Naive thymus-derived CD4-positive, alpha-beta T cell (primary cell): ENCODE results near the gene PCK2. TPM values are rescaled to one million over a fixed set of nuclear protein-coding genes. Genes with fewer than 3 reads are reported as not detected.

ENCODE experiments used
- ATAC-seq: fragments of 150-1000 bp; cut with Tn5 transposase; 2 replicates; pipeline ENCODE4 v1.10.0; 2021; ENCODE audit warnings: mild to moderate bottlenecking, moderate library complexity
- CTCF ChIA-PET: fragments of 350-600 bp; sonication (Branson Sonifier 250); formaldehyde crosslinking; loops from one replicate; lab custom pipeline; 2021; ENCODE audit warnings: antibody characterized with exemption; lab: Charles Lee
- POLR2A ChIA-PET: fragments of 350-600 bp; sonication (Branson Sonifier 250); formaldehyde crosslinking; loops from one replicate; lab custom pipeline; 2021; ENCODE audit warnings: antibody characterized with exemption, inconsistent platforms; lab: Charles Lee
- DNase-seq, 9 donors: peaks; one replicate each; pipeline versions ENCODE4 v3.0.0 to v3.0.0-alpha.2; 2020 to 2022; ENCODE audit warnings: mixed read lengths in 1 of 9
- H3K27ac ChIP-seq: one replicate; pipeline ENCODE4 v1.7.0; 2013; ENCODE audit warnings: mild to moderate bottlenecking, low read depth, low read length, moderate library complexity
- H3K27me3 ChIP-seq, 2 donors: one replicate each; pipeline ENCODE4 v1.7.0; 2013; ENCODE audit warnings: low read length in 2 of 2, mild to moderate bottlenecking in 2 of 2, moderate library complexity in 2 of 2; ENCODE audit not compliant: control insufficient read depth in 2 of 2, insufficient read depth in 2 of 2
- H3K36me3 ChIP-seq, 3 experiments: 1 replicate in 2 of 3; 2 replicates in 1 of 3; pipeline ENCODE4 v1.7.0; 2013; ENCODE audit warnings: low read length in 3 of 3, mild to moderate bottlenecking in 3 of 3, moderate library complexity in 1 of 3; ENCODE audit not compliant: insufficient read depth in 3 of 3, control insufficient read depth in 2 of 3
- H3K4me1 ChIP-seq, 2 donors: one replicate each; pipeline ENCODE4 v1.7.0; 2013; ENCODE audit warnings: low read length in 2 of 2, mild to moderate bottlenecking in 2 of 2, moderate library complexity in 1 of 2; ENCODE audit not compliant: control insufficient read depth in 2 of 2, insufficient read depth in 2 of 2
- H3K4me3 ChIP-seq: 2 replicates; pipeline ENCODE4 v1.7.0; 2013; ENCODE audit warnings: mild to moderate bottlenecking, low read length
- H3K9me3 ChIP-seq, 3 experiments: 1 replicate in 2 of 3; 2 replicates in 1 of 3; pipeline ENCODE4 v1.7.0; 2013; ENCODE audit warnings: low read length in 3 of 3; ENCODE audit not compliant: control insufficient read depth in 2 of 3
- H3K27ac Mint-ChIP-seq, 9 donors: one replicate each; pipeline ENCODE4 v1.8.0; 2020 to 2022; ENCODE audit warnings: mixed read lengths in 9 of 9, mild to moderate bottlenecking in 8 of 9, moderate library complexity in 5 of 9, inconsistent platforms in 2 of 9
- H3K27me3 Mint-ChIP-seq, 5 donors: one replicate each; pipeline ENCODE4 v1.8.0; 2021 to 2022; ENCODE audit warnings: mixed read lengths in 5 of 5, mild to moderate bottlenecking in 1 of 5
- H3K36me3 Mint-ChIP-seq, 5 donors: one replicate each; pipeline ENCODE4 v1.8.0; 2020 to 2022; ENCODE audit warnings: mixed read lengths in 5 of 5, mild to moderate bottlenecking in 3 of 5, inconsistent platforms in 1 of 5
- H3K4me1 Mint-ChIP-seq, 7 donors: one replicate each; pipeline ENCODE4 v1.8.0; 2020 to 2022; ENCODE audit warnings: mixed read lengths in 7 of 7, mild to moderate bottlenecking in 3 of 7, inconsistent platforms in 1 of 7
- H3K4me3 Mint-ChIP-seq, 10 donors: one replicate each; pipeline ENCODE4 v1.8.0; 2020 to 2022; ENCODE audit warnings: mild to moderate bottlenecking in 10 of 10, mixed read lengths in 10 of 10, moderate library complexity in 6 of 10, inconsistent platforms in 2 of 10
- H3K9me3 Mint-ChIP-seq, 11 donors: one replicate each; pipeline ENCODE4 v1.8.0; 2020 to 2022; ENCODE audit warnings: mixed read lengths in 11 of 11, mild to moderate bottlenecking in 4 of 11, inconsistent platforms in 1 of 11, moderate library complexity in 1 of 11
- intact Hi-C, 2 donors: fragments of 100-400 bp; cut with micrococcal nuclease; formaldehyde crosslinking; loops; one replicate each; pipeline ENCODE4 v1.15.1; 2023
- polyA plus RNA-seq, 2 donors: library from polyadenylated mRNA; unstranded; fragments of 300-500 nt; fragmentation: Illumina TruSeq; gene quantifications; one replicate each; pipeline ENCODE4 v1.2.3, GENCODE V29; 2021
- total RNA-seq, 6 experiments: library from RNA in 5 of 6; stranded (reverse) in 5 of 6; gene quantifications; 1 replicate in 5 of 6; 2 replicates in 1 of 6; pipeline ENCODE4 v1.2.3 and lab custom pipeline; 2021 to 2026

The PCK2 gene
- total and polyA plus RNA-seq, 7 experiments from 2014 or later = 7.2 to 56.2 (median 14.4) TPM

GRCh38 chr14:24083462-24083861, 10.6 kb upstream of the PCK2 start:
- POLR2A ChIA-PET = interaction anchor here (1.2 to 5.1 kb wide), 5 partner anchors 9 to 130 kb away, joined by 3 to 80 read pairs (median 42); partner anchors contain the start of genes CHMP4A, DCAF11, NRL and PCK2
- no peaks in the 10 kb centered on the region for H3K36me3 ChIP-seq
- Mint-ChIP-seq H3K27me3 (peaks cover 0 to 20% (median 0%) of the 10 kb centered on the region in 5 donors), H3K36me3 (no peaks in the 10 kb centered on the region), H3K4me3 (peak overlapping the region in 1 of 10 donors; percentile 4), H3K9me3 (no peaks in the 10 kb centered on the region), H3K27ac (peak overlapping the region in 6 of 9 donors; percentile 0 to 70 (median 41)), H3K4me1 (peaks cover 16 to 20% (median 17%) of the 10 kb centered on the region in 7 donors)
- DNase-seq (no peak), ATAC-seq (no peak)
- CTCF ChIA-PET = interaction anchor here (4.8 to 6.2 kb wide), 2 partner anchors 8 to 25 kb away, joined by 43 to 49 read pairs; no protein-coding TSS in a partner anchor
- no peak overlapping the region for H3K27ac ChIP-seq
- H3K4me3 ChIP-seq = no peak overlapping the region
- H3K27me3 ChIP-seq = no peaks in the 10 kb centered on the region
- H3K9me3 ChIP-seq = no peaks in the 10 kb centered on the region
- peaks cover 7 to 14% of the 10 kb centered on the region in 2 donors for H3K4me1 ChIP-seq
- intact Hi-C loops = no loop called here

- H3K27ac Mint-ChIP-seq = peak overlapping the region in 3 of 9 donors; percentile 54 to 90 (median 60)
- DNase-seq (no peak), ATAC-seq (no peak)
- intact Hi-C loops = no loop called here
- H3K4me1 Mint-ChIP-seq = peaks cover 14 to 20% (median 17%) of the 10 kb centered on the region in 7 donors
- H3K36me3 Mint-ChIP-seq = no peaks in the 10 kb centered on the region
- Histone ChIP-seq H3K9me3 (no peaks in the 10 kb centered on the region), H3K27me3 (no peaks in the 10 kb centered on the region), H3K36me3 (no peaks in the 10 kb centered on the region), H3K4me1 (peaks cover 7 to 14% of the 10 kb centered on the region in 2 donors), H3K4me3 (no peak overlapping the region), H3K27ac (no peak overlapping the region)
- H3K9me3 Mint-ChIP-seq = no peaks in the 10 kb centered on the region
- peaks cover 0 to 15% (median 0%) of the 10 kb centered on the region in 5 donors for H3K27me3 Mint-ChIP-seq
- ChIA-PET POLR2A (interaction anchor here (5.1 kb wide), 1 partner anchor 31 kb away, joined by 42 read pairs; the partner anchor contains the start of genes DCAF11 and NRL), CTCF (no interaction called here)
- no peak overlapping the region for H3K4me3 Mint-ChIP-seq
Observed at GRCh38 chr14:24084440-24084839, 9.7 kb upstream of the PCK2 start.

- intact Hi-C loops = no loop called here
- no peaks in the 10 kb centered on the region for H3K9me3 ChIP-seq
- H3K27ac ChIP-seq = no peak overlapping the region
- Mint-ChIP-seq H3K9me3 (no peaks in the 10 kb centered on the region), H3K4me3 (no peak overlapping the region), H3K36me3 (no peaks in the 10 kb centered on the region), H3K27me3 (peaks cover 0 to 14% (median 0%) of the 10 kb centered on the region in 5 donors), H3K4me1 (peaks cover 16 to 21% (median 19%) of the 10 kb centered on the region in 7 donors), H3K27ac (peak overlapping the region in 2 of 9 donors; percentile 34 to 65)
- no peaks in the 10 kb centered on the region for H3K27me3 ChIP-seq
- ATAC-seq (no peak), DNase-seq (no peak)
- ChIA-PET POLR2A (interaction anchor here (0.6 to 1.8 kb wide), 4 partner anchors 18 to 60 kb away, joined by 3 to 6 read pairs (median 4); no protein-coding TSS in a partner anchor), CTCF (no interaction called here)
- peaks cover 7 to 13% of the 10 kb centered on the region in 2 donors for H3K4me1 ChIP-seq
- H3K36me3 ChIP-seq = no peaks in the 10 kb centered on the region
- H3K4me3 ChIP-seq = no peak overlapping the region
Observed at GRCh38 chr14:24085215-24085614, 8.9 kb upstream of the PCK2 start.

- ChIA-PET POLR2A (interaction anchor here (0.9 to 1.8 kb wide), 3 partner anchors 19 to 28 kb away, joined by 3 to 6 read pairs (median 3); no protein-coding TSS in a partner anchor), CTCF (interaction anchor here (0.6 to 1.3 kb wide), 3 partner anchors 22 to 29 kb away, joined by 3 to 4 read pairs (median 4); no protein-coding TSS in a partner anchor)
- Mint-ChIP-seq H3K4me1 (peaks cover 14 to 21% (median 17%) of the 10 kb centered on the region in 7 donors), H3K36me3 (no peaks in the 10 kb centered on the region), H3K27ac (peak overlapping the region in 1 of 9 donors; percentile 26), H3K4me3 (no peak overlapping the region), H3K9me3 (no peaks in the 10 kb centered on the region), H3K27me3 (peaks cover 0 to 14% (median 0%) of the 10 kb centered on the region in 5 donors)
- no peak overlapping the region for H3K4me3 ChIP-seq
- H3K36me3 ChIP-seq = no peaks in the 10 kb centered on the region
- ATAC-seq = no peak
- peaks cover 0 to 5% of the 10 kb centered on the region in 2 donors for H3K4me1 ChIP-seq
- no peak for DNase-seq
- no peaks in the 10 kb centered on the region for H3K27me3 ChIP-seq
- H3K27ac ChIP-seq = no peak overlapping the region
- H3K9me3 ChIP-seq = no peaks in the 10 kb centered on the region
- intact Hi-C loops = no loop called here
Observed at GRCh38 chr14:24086193-24086955, 7.7 kb upstream of the PCK2 start.

GRCh38 chr14:24087004-24087403, 7.1 kb upstream of the PCK2 start:
- no peaks in the 10 kb centered on the region for H3K9me3 Mint-ChIP-seq
- peaks cover 0 to 12% (median 0%) of the 10 kb centered on the region in 5 donors for H3K27me3 Mint-ChIP-seq
- ATAC-seq = no peak
- no peaks in the 10 kb centered on the region for H3K9me3 ChIP-seq
- no peaks in the 10 kb centered on the region for H3K36me3 Mint-ChIP-seq
- intact Hi-C loops = no loop called here
- H3K27me3 ChIP-seq = no peaks in the 10 kb centered on the region
- H3K4me3 ChIP-seq = no peak overlapping the region
- H3K4me1 Mint-ChIP-seq = peaks cover 11 to 19% (median 14%) of the 10 kb centered on the region in 7 donors
- DNase-seq = no peak
- ChIA-PET CTCF (interaction anchor here (0.6 to 1.3 kb wide), 3 partner anchors 22 to 30 kb away, joined by 3 to 4 read pairs (median 4); no protein-coding TSS in a partner anchor), POLR2A (interaction anchor here (1.8 kb wide), 1 partner anchor 29 kb away, joined by 6 read pairs; no protein-coding TSS in a partner anchor)
- peak overlapping the region in 1 of 9 donors; percentile 26 for H3K27ac Mint-ChIP-seq
- H3K27ac ChIP-seq = no peak overlapping the region
- H3K36me3 ChIP-seq = no peaks in the 10 kb centered on the region
- H3K4me1 ChIP-seq = peaks cover 0 to under 1% of the 10 kb centered on the region in 2 donors
- no peak overlapping the region for H3K4me3 Mint-ChIP-seq

- intact Hi-C loops = no loop called here
- H3K4me3 ChIP-seq = no peak overlapping the region
- H3K4me1 ChIP-seq = no peaks in the 10 kb centered on the region
- Mint-ChIP-seq H3K4me1 (peaks cover 6 to 20% (median 15%) of the 10 kb centered on the region in 7 donors), H3K27me3 (peaks cover 0 to 3% (median 0%) of the 10 kb centered on the region in 5 donors), H3K27ac (no peak overlapping the region), H3K9me3 (no peaks in the 10 kb centered on the region), H3K4me3 (no peak overlapping the region), H3K36me3 (no peaks in the 10 kb centered on the region)
- no peak overlapping the region for H3K27ac ChIP-seq
- no peaks in the 10 kb centered on the region for H3K36me3 ChIP-seq
- ChIA-PET POLR2A (no interaction called here), CTCF (interaction anchor here (0.6 to 1.2 kb wide), 2 partner anchors 30 to 925 kb away, joined by 3 to 6 read pairs; no protein-coding TSS in a partner anchor)
- ATAC-seq (no peak), DNase-seq (no peak)
- no peaks in the 10 kb centered on the region for H3K27me3 ChIP-seq
- H3K9me3 ChIP-seq = no peaks in the 10 kb centered on the region
Observed at GRCh38 chr14:24088095-24088494, 6.0 kb upstream of the PCK2 start.
